K562 (cell line): Measurements from ENCODE around the gene APOM. TPM values are rescaled to one million over a fixed set of nuclear protein-coding genes. Genes with fewer than 3 reads are reported as not detected.

ENCODE experiments used
- CHD1 ChIP-seq: fragments of 200-600 bp; sonication (generic); IDR thresholded peaks from one replicate; pipeline ENCODE4 v1.6.1; 2012; ENCODE audit warnings: mild to moderate bottlenecking, moderate library complexity, low read length, inconsistent platforms
- DLX4 ChIP-seq: fragments of 250-450 bp; sonication (Bioruptor Pico); IDR thresholded peaks from 2 replicates; pipeline ENCODE4 v1.6.1; 2021; ENCODE audit warnings: mild to moderate bottlenecking
- E2F5 ChIP-seq: sonication (generic); formaldehyde crosslinking; IDR thresholded peaks from 2 replicates; pipeline ENCODE4 v1.8.0; 2022; ENCODE audit warnings: mild to moderate bottlenecking, missing genetic modification reagents
- EGR1 ChIP-seq: fragments of 450-650 bp; conservative IDR thresholded peaks from 2 replicates; pipeline ENCODE4 v1.6.1; 2017; ENCODE audit warnings: mild to moderate bottlenecking
- EP400 ChIP-seq: fragments of 450-650 bp; IDR thresholded peaks from 2 replicates; pipeline ENCODE4 v1.6.1; 2017; ENCODE audit warnings: antibody characterized with exemption, mild to moderate bottlenecking, moderate library complexity
- ESRRB ChIP-seq: fragments of 250-450 bp; sonication (Bioruptor Pico); IDR thresholded peaks from 2 replicates; pipeline ENCODE4 v1.5.0; 2020; ENCODE audit warnings: mild to moderate bottlenecking, moderate library complexity, borderline replicate concordance
- FOXA3 ChIP-seq, 2 experiments: fragments of 450-650 bp in 1 of 2; sonication (generic) in 1 of 2; formaldehyde crosslinking; IDR thresholded peaks in 1 of 2; conservative IDR thresholded peaks in 1 of 2; 2 replicates each; pipeline versions ENCODE4 v1.4.0 to v1.8.0; 2020 to 2022; ENCODE audit warnings: mild to moderate bottlenecking in 2 of 2, missing genetic modification reagents in 1 of 2
- GTF2F1 ChIP-seq: IDR thresholded peaks from 2 replicates; pipeline ENCODE4 v1.6.1; 2011; ENCODE audit warnings: low read depth, low read length, improper control_type of control experiment
- MAFG ChIP-seq: fragments of 450-650 bp; conservative IDR thresholded peaks from 2 replicates; pipeline ENCODE4 v1.6.1; 2016; ENCODE audit warnings: missing genetic modification characterization, missing compliant biosample characterization
- MCM5 ChIP-seq: fragments of 450-650 bp; IDR thresholded peaks from 2 replicates; pipeline ENCODE4 v1.6.1; 2016; ENCODE audit warnings: low read depth
- NFATC3 ChIP-seq: fragments of 450-650 bp; IDR thresholded peaks from 2 replicates; pipeline ENCODE4 v1.6.1; 2017; ENCODE audit warnings: mild to moderate bottlenecking
- NUFIP1 ChIP-seq: fragments of 450-650 bp; IDR thresholded peaks from 2 replicates; pipeline ENCODE4 v1.6.1; 2018; ENCODE audit not compliant: partially characterized antibody
- POLR2A ChIP-seq: fragments of 450-650 bp; conservative IDR thresholded peaks from 2 replicates; pipeline ENCODE4 v1.6.1; 2016
- POLR2B ChIP-seq: fragments of 450-650 bp; IDR thresholded peaks from 2 replicates; pipeline ENCODE4 v1.6.1; 2018; ENCODE audit warnings: low read depth; ENCODE audit not compliant: partially characterized antibody
- SRSF3 ChIP-seq: fragments of 200-400 bp; formaldehyde crosslinking; IDR thresholded peaks from 2 replicates; pipeline ENCODE4 v1.6.1; 2016; ENCODE audit warnings: mild to moderate bottlenecking, low read length, moderate library complexity; ENCODE audit not compliant: insufficient read depth
- TAF9B ChIP-seq: fragments of 450-650 bp; IDR thresholded peaks from 2 replicates; pipeline ENCODE4 v1.6.1; 2018; ENCODE audit warnings: mild to moderate bottlenecking; ENCODE audit not compliant: partially characterized antibody
- TEAD4 ChIP-seq, 2 experiments: sonication (generic) in 1 of 2; formaldehyde crosslinking in 1 of 2; IDR thresholded peaks; 2 replicates each; pipeline versions ENCODE4 v1.6.1 to v1.8.0; 2012 to 2022; ENCODE audit warnings: borderline replicate concordance in 1 of 2, inconsistent platforms in 1 of 2, low read length in 1 of 2, mild to moderate bottlenecking in 1 of 2, missing genetic modification reagents in 1 of 2
- TFAP4 ChIP-seq: sonication (generic); formaldehyde crosslinking; IDR thresholded peaks from 2 replicates; pipeline ENCODE4 v1.8.0; 2022; ENCODE audit warnings: missing genetic modification reagents, mild to moderate bottlenecking, moderate library complexity, borderline replicate concordance
- ZFP1 ChIP-seq: fragments of 450-650 bp; formaldehyde crosslinking; IDR thresholded peaks from 2 replicates; pipeline ENCODE4 v1.4.0; 2020; ENCODE audit warnings: mild to moderate bottlenecking, mixed read lengths
- ZHX1 ChIP-seq: fragments of 150-350 bp; conservative IDR thresholded peaks from 2 replicates; pipeline ENCODE4 v1.6.1; 2014; ENCODE audit warnings: low read length
- ZNF280A ChIP-seq: fragments of 450-650 bp; IDR thresholded peaks from 2 replicates; pipeline ENCODE4 v1.6.1; 2018; ENCODE audit warnings: mild to moderate bottlenecking, low read depth; ENCODE audit not compliant: partially characterized antibody
- ZNF384 ChIP-seq: IDR thresholded peaks from 2 replicates; pipeline ENCODE4 v1.6.1; 2012; ENCODE audit warnings: low read depth, low read length, improper control_type of control experiment
- ZNF507 ChIP-seq: conservative IDR thresholded peaks from 2 replicates; pipeline ENCODE4 v1.6.1; 2017; ENCODE audit warnings: missing genetic modification characterization, missing compliant biosample characterization
- ZNF644 ChIP-seq: fragments of 200-800 bp; sonication (Bioruptor generic); IDR thresholded peaks from 2 replicates; pipeline ENCODE4 v1.6.1; 2016; ENCODE audit warnings: low read depth, missing genetic modification characterization, missing compliant biosample characterization
- polyA plus RNA-seq, 8 experiments: library from polyadenylated mRNA; depleted of rRNA in 4 of 8; stranded (reverse) in 5 of 8; unstranded in 3 of 8; fragments of >200 nt; fragmentation: Nextera tagmentation in 2 of 8; fragmentation: Illumina TruSeq in 1 of 8; extraction: Ambion mirVana in 2 of 8; extraction: Trizol in 1 of 8; gene quantifications; 2 replicates each; pipeline versions ENCODE4 v1.2.1 to v1.2.3, GENCODE V29; 2011 to 2014; ENCODE audit warnings: inconsistent platforms in 1 of 8, missing spikeins in 1 of 8
- total RNA-seq, 7 experiments: library from RNA; depleted of rRNA in 6 of 7; stranded (reverse); fragments of >200 nt in 6 of 7; fragmentation: Illumina TruSeq in 2 of 7; extraction: Trizol in 2 of 7; gene quantifications; 2 replicates each; pipeline versions ENCODE4 v1.2.1 to v1.2.3, GENCODE V29; 2011 to 2021; ENCODE audit warnings: low replicate concordance in 1 of 7

APOM gene
- total and polyA plus RNA-seq, 9 of the 15 experiments (the other 6 are each of a cell fraction or from before 2014, with no cell fraction given) = 5.7 to 24.3 (median 10.4) TPM

- TF ChIP-seq NUFIP1 (no peak), EP400 (no peak), CHD1 (peak; percentile 37), EGR1 (no peak), POLR2B (no peak), ZNF644 (tag) (no peak), ESRRB (CRISPR knock-in tag) (no peak), MAFG (peak; percentile 79), ZNF384 (no peak), ZHX1 (no peak), FOXA3 (CRISPR knock-in tag; conservative IDR thresholded peaks at IDR 0.05 in 1 of 2, IDR thresholded peaks at IDR 0.05 in 1 of 2) (no peak), TFAP4 (CRISPR knock-in tag) (no peak), SRSF3 (no peak), POLR2A (no peak), DLX4 (CRISPR knock-in tag) (no peak), ZNF280A (no peak), TEAD4 (IDR thresholded peaks at IDR 0.05; ENCODE audit: low read length) (no peak), TEAD4 (CRISPR knock-in tag; IDR thresholded peaks at IDR 0.05; ENCODE audit: borderline replicate concordance) (no peak), E2F5 (CRISPR knock-in tag) (no peak), ZNF507 (tag) (no peak), TAF9B (no peak), NFATC3 (no peak), MCM5 (no peak), ZFP1 (CRISPR knock-in tag) (no peak), GTF2F1 (0 out of 2 replicates have a peak, but pooled peaks have one; percentile 65)
Measured at GRCh38 chr6:31658158-31658688, 2.5 kb downstream of the APOM start (continued).
